Measurements from ENCODE around the gene MTHFD1L.

DNA sequence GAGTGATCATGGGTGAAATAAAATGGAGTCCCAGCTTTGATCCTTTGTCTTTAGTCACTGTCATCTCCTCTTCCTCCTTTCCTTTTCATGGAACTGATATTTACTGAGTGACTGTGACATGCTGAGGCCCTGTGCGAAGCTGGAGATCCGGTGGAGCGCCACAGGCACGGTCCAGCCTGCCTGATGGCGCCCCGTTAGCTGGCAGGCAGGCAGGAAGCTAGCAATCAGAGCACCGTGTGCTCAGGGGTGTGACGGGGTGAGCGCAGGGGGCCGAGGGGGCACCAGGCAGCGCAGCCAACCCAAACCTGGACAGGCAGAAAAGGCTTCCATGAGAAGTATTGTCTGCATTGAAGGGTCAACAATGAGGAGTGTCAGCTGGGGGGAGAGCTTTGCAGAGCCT is 274.0 kb downstream of the MTHFD1L start:
- TF ChIP-seq, protein P1, sequence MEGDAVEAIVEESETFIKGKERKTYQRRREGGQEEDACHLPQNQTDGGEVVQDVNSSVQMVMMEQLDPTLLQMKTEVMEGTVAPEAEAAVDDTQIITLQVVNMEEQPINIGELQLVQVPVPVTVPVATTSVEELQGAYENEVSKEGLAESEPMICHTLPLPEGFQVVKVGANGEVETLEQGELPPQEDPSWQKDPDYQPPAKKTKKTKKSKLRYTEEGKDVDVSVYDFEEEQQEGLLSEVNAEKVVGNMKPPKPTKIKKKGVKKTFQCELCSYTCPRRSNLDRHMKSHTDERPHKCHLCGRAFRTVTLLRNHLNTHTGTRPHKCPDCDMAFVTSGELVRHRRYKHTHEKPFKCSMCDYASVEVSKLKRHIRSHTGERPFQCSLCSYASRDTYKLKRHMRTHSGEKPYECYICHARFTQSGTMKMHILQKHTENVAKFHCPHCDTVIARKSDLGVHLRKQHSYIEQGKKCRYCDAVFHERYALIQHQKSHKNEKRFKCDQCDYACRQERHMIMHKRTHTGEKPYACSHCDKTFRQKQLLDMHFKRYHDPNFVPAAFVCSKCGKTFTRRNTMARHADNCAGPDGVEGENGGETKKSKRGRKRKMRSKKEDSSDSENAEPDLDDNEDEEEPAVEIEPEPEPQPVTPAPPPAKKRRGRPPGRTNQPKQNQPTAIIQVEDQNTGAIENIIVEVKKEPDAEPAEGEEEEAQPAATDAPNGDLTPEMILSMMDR (IDR thresholded peaks at IDR 0.05) = no peak
- TF ChIP-seq EZH2phosphoT487 (IDR thresholded peaks at IDR 0.05) = no peak
- TF ChIP-seq EZH2 (IDR thresholded peaks at IDR 0.05) = no peak
